Measurements from ENCODE around the gene CACNA2D3.

The CACNA2D3 gene

GRCh38 chr3:54983266-54984099 lies 861.1 kb downstream of the CACNA2D3 start:
- H3K27ac ChIP-seq: peak overlapping the region; percentile 64; the same call in 1 of the 2 replicates

GRCh38 chr3:54985856-54986255 lies 863.5 kb downstream of the CACNA2D3 start:
- Histone ChIP-seq H3K9me3 (ENCODE audit: low read depth, low read length) (no peaks in the 10 kb centered on the region), H3K4me3 (no peak overlapping the region), H3K9ac (ENCODE audit: insufficient read length) (no peak overlapping the region), H3K36me3 (ENCODE audit: insufficient read depth, low read length) (no peaks in the 10 kb centered on the region), H3K27ac (0 out of 2 replicates have a peak overlapping the region, but pooled peaks have one; percentile 21)
- no peak for DNase-seq (ENCODE audit: low read depth, low spot score)
- TF ChIP-seq EZH2 (IDR thresholded peaks at IDR 0.05) (no peak), POLR2AphosphoS5 (IDR thresholded peaks at IDR 0.05; ENCODE audit: borderline replicate concordance, low read depth, low read length) (no peak), FOXP2 (optimal IDR thresholded peaks at IDR 0.05; ENCODE audit: control extremely low read depth, extremely low read length, insufficient read depth) (no peak)

More at GRCh38 chr3:54983266-54984099, 861.1 kb downstream of the CACNA2D3 start:
- no peaks in the 10 kb centered on the region for H3K36me3 ChIP-seq (ENCODE audit: insufficient read depth, low read length)
- no peak for DNase-seq (ENCODE audit: low read depth, low spot score)
- no peak overlapping the region for H3K9ac ChIP-seq (ENCODE audit: insufficient read length)
- TF ChIP-seq EZH2 (IDR thresholded peaks at IDR 0.05) (no peak), POLR2AphosphoS5 (IDR thresholded peaks at IDR 0.05; ENCODE audit: borderline replicate concordance, low read depth, low read length) (no peak), FOXP2 (optimal IDR thresholded peaks at IDR 0.05; ENCODE audit: control extremely low read depth, extremely low read length, insufficient read depth) (no peak)
- H3K9me3 ChIP-seq (ENCODE audit: low read depth, low read length): no peaks in the 10 kb centered on the region
- H3K4me3 ChIP-seq: peak overlapping the region; percentile 15; the same call in 1 of the 2 replicates

GRCh38 chr3:54986294-54986693 lies 863.9 kb downstream of the CACNA2D3 start:
- H3K9me3 ChIP-seq (ENCODE audit: low read depth, low read length): no peaks in the 10 kb centered on the region
- no peak for DNase-seq (ENCODE audit: low read depth, low spot score)

GRCh38 chr3:54987719-54988118 lies 865.4 kb downstream of the CACNA2D3 start:
- H3K27ac ChIP-seq: peak overlapping the region; percentile 95; the same call in 1 of the 2 replicates
- TF ChIP-seq EZH2 (IDR thresholded peaks at IDR 0.05) (no peak), FOXP2 (optimal IDR thresholded peaks at IDR 0.05; ENCODE audit: control extremely low read depth, extremely low read length, insufficient read depth) (no peak)
- no peak overlapping the region for H3K4me3 ChIP-seq
- H3K9me3 ChIP-seq (ENCODE audit: low read depth, low read length): no peaks in the 10 kb centered on the region
- H3K36me3 ChIP-seq (ENCODE audit: insufficient read depth, low read length): no peaks in the 10 kb centered on the region
- H3K9ac ChIP-seq (ENCODE audit: insufficient read length): no peak overlapping the region
- no peak for DNase-seq (ENCODE audit: low read depth, low spot score)

More at GRCh38 chr3:54986294-54986693, 863.9 kb downstream of the CACNA2D3 start:
- Histone ChIP-seq H3K27ac (0 out of 2 replicates have a peak overlapping the region, but pooled peaks have one; percentile 21), H3K9ac (ENCODE audit: insufficient read length) (no peak overlapping the region), H3K4me3 (no peak overlapping the region), H3K36me3 (ENCODE audit: insufficient read depth, low read length) (no peaks in the 10 kb centered on the region)
- TF ChIP-seq FOXP2 (optimal IDR thresholded peaks at IDR 0.05; ENCODE audit: control extremely low read depth, extremely low read length, insufficient read depth) (no peak), POLR2AphosphoS5 (IDR thresholded peaks at IDR 0.05; ENCODE audit: borderline replicate concordance, low read depth, low read length) (no peak)

GRCh38 chr3:54988302-54988837 lies 866.0 kb downstream of the CACNA2D3 start:
- DNase-seq (ENCODE audit: low read depth, low spot score): no peak
- TF ChIP-seq EZH2 (IDR thresholded peaks at IDR 0.05) (no peak), FOXP2 (optimal IDR thresholded peaks at IDR 0.05; ENCODE audit: control extremely low read depth, extremely low read length, insufficient read depth) (no peak), POLR2AphosphoS5 (IDR thresholded peaks at IDR 0.05; ENCODE audit: borderline replicate concordance, low read depth, low read length) (no peak)
- no peaks in the 10 kb centered on the region for H3K9me3 ChIP-seq (ENCODE audit: low read depth, low read length)
- H3K9ac ChIP-seq (ENCODE audit: insufficient read length): no peak overlapping the region
- peak overlapping the region; percentile 95 for H3K27ac ChIP-seq
- H3K36me3 ChIP-seq (ENCODE audit: insufficient read depth, low read length): no peaks in the 10 kb centered on the region
- H3K4me3 ChIP-seq: peak overlapping the region; percentile 51

GRCh38 chr3:54988838-54989630 lies 866.7 kb downstream of the CACNA2D3 start:
- peak; percentile 55 for DNase-seq (ENCODE audit: low read depth, low spot score)
- Histone ChIP-seq H3K4me3 (peak overlapping the region; percentile 51), H3K27ac (peak overlapping the region; percentile 95), H3K9me3 (ENCODE audit: low read depth, low read length) (no peaks in the 10 kb centered on the region), H3K36me3 (ENCODE audit: insufficient read depth, low read length) (no peaks in the 10 kb centered on the region), H3K9ac (ENCODE audit: insufficient read length) (peak overlapping the region; percentile 37)
- no peak for TF ChIP-seq POLR2AphosphoS5 (IDR thresholded peaks at IDR 0.05; ENCODE audit: borderline replicate concordance, low read depth, low read length)
- no peak for TF ChIP-seq FOXP2 (optimal IDR thresholded peaks at IDR 0.05; ENCODE audit: control extremely low read depth, extremely low read length, insufficient read depth)
- no peak for TF ChIP-seq EZH2 (IDR thresholded peaks at IDR 0.05)

GRCh38 chr3:54994111-54994513 lies 871.8 kb downstream of the CACNA2D3 start:
- H3K4me3 ChIP-seq: no peak overlapping the region
- DNase-seq (ENCODE audit: low read depth, low spot score): no peak
- TF ChIP-seq EZH2 (IDR thresholded peaks at IDR 0.05): no peak
- no peak for TF ChIP-seq FOXP2 (optimal IDR thresholded peaks at IDR 0.05; ENCODE audit: control extremely low read depth, extremely low read length, insufficient read depth)
- TF ChIP-seq POLR2AphosphoS5 (IDR thresholded peaks at IDR 0.05; ENCODE audit: borderline replicate concordance, low read depth, low read length): no peak
- H3K9ac ChIP-seq (ENCODE audit: insufficient read length): no peak overlapping the region
- H3K9me3 ChIP-seq (ENCODE audit: low read depth, low read length): no peaks in the 10 kb centered on the region
- H3K36me3 ChIP-seq (ENCODE audit: insufficient read depth, low read length): no peaks in the 10 kb centered on the region
- H3K27ac ChIP-seq: no peak overlapping the region

- DNase-seq (ENCODE audit: low read depth, low spot score): no peak
- Histone ChIP-seq H3K9me3 (ENCODE audit: low read depth, low read length) (no peaks in the 10 kb centered on the region), H3K36me3 (ENCODE audit: insufficient read depth, low read length) (no peaks in the 10 kb centered on the region), H3K9ac (ENCODE audit: insufficient read length) (no peak overlapping the region), H3K4me3 (no peak overlapping the region), H3K27ac (no peak overlapping the region)
- TF ChIP-seq EZH2 (IDR thresholded peaks at IDR 0.05): no peak
- TF ChIP-seq FOXP2 (optimal IDR thresholded peaks at IDR 0.05; ENCODE audit: control extremely low read depth, extremely low read length, insufficient read depth): no peak
- TF ChIP-seq POLR2AphosphoS5 (IDR thresholded peaks at IDR 0.05; ENCODE audit: borderline replicate concordance, low read depth, low read length): no peak
Measured at GRCh38 chr3:54999159-54999558, 876.8 kb downstream of the CACNA2D3 start.
